ENCODE measurements around the gene TCF3. TPM values are rescaled to one million over a fixed set of nuclear protein-coding genes. Genes with fewer than 3 reads are reported as not detected.

Gene TCF3
- total RNA-seq, 2 donors from 2014 or later: 53.6 to 87.0 TPM

- Mint-ChIP-seq H3K4me1 (peaks cover 7% of the 10 kb centered on the region), H3K4me3 (peak overlapping the region; percentile 89), H3K9me3 (no peaks in the 10 kb centered on the region), H3K36me3 (ENCODE audit: low read depth) (peaks cover 32% of the 10 kb centered on the region), H3K27me3 (no peaks in the 10 kb centered on the region), H3K27ac (peak overlapping the region; percentile 90)
- ATAC-seq (replicated peaks): peak; percentile 13
These were observed 46.2 kb downstream of the TCF3 start for GRCh38 chr19:1606138-1606651.

GRCh38 chr19:1605236-1606137 lies 46.9 kb downstream of the TCF3 start, which contains the start of gene UQCR11:
Gene UQCR11 (minus strand): TSS chr19:1605462. CDS start chr19:1605409, 53 bp downstream.
- H3K9me3 Mint-ChIP-seq: no peaks in the 10 kb centered on the region
- peak; percentile 93 for ATAC-seq (replicated peaks)
- H3K27me3 Mint-ChIP-seq: no peaks in the 10 kb centered on the region
- peak within 1 kb of the TSS; percentile 90 for H3K27ac Mint-ChIP-seq
- peak within 1 kb of the TSS; percentile 89 for H3K4me3 Mint-ChIP-seq
- peaks cover 7% of the 10 kb centered on the region for H3K4me1 Mint-ChIP-seq
- peaks cover 26% of the 10 kb centered on the region for H3K36me3 Mint-ChIP-seq (ENCODE audit: low read depth)

DNA sequence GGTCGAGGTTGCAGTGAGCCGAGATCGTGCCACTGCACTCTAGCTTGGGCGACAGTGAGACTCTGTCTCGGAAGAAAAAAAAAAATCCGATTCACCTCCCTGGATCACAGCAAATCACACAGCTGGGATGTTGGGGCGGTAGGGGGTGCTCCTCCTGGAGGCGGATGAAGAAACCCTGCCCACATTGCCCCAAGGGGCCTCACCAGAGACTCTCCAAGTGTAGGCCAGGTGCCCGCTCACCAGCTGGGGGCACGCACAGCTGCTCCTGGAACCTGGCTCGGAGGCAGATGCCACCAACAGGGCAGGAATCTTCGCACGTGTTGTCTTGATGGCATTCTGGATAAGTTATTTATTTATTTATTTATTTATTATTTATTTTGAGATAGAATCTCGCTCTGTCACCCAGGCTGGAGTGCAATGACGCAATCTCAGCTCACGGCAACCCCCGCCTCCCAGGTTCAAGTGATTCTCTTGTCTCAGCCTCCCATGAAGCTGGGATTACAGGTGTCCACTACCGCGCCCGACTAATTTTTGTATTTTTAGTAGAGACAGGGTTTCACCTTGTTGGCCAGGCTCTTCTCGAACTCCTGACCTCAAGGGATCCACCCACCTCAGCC lies 50.2 kb downstream of the TCF3 start:
- Mint-ChIP-seq H3K4me3 (no peak overlapping the region), H3K27ac (no peak overlapping the region), H3K36me3 (ENCODE audit: low read depth) (peaks cover 41% of the 10 kb centered on the region), H3K27me3 (no peaks in the 10 kb centered on the region), H3K4me1 (peaks cover 4% of the 10 kb centered on the region), H3K9me3 (no peaks in the 10 kb centered on the region)
- no peak for ATAC-seq (replicated peaks)

GRCh38 chr19:1601613-1602064 lies 50.8 kb downstream of the TCF3 start:
- no peaks in the 10 kb centered on the region for H3K27me3 Mint-ChIP-seq
- no peak overlapping the region for H3K4me3 Mint-ChIP-seq
- H3K4me1 Mint-ChIP-seq: peaks cover 4% of the 10 kb centered on the region
- H3K27ac Mint-ChIP-seq: no peak overlapping the region
- ATAC-seq (replicated peaks): no peak
- H3K9me3 Mint-ChIP-seq: no peaks in the 10 kb centered on the region
- H3K36me3 Mint-ChIP-seq (ENCODE audit: low read depth): peaks cover 47% of the 10 kb centered on the region

DNA sequence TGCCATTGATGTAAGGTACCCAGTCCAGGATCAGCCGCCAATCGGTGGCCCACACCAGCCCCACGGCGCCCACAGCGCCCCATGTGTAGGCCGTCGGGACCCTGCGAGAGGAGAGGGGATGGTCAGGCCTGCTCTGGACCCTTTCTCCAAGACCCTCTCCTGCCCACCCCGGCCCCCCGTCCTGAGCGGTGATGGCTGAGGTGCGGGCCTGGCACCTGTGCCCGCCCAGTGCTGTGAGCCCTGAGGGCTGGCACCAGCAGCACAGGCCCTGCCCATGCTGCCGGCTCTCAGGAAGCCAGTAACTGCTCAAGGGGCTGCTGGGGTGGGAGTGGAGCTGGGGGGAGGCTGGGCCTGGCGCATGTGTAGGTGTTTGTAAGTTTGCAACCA lies 53.0 kb downstream of the TCF3 start:
- ATAC-seq (replicated peaks): no peak
- Mint-ChIP-seq H3K9me3 (no peaks in the 10 kb centered on the region), H3K4me1 (no peaks in the 10 kb centered on the region), H3K4me3 (no peak overlapping the region), H3K36me3 (ENCODE audit: low read depth) (peaks cover 56% of the 10 kb centered on the region), H3K27me3 (no peaks in the 10 kb centered on the region), H3K27ac (no peak overlapping the region)

GRCh38 chr19:1598777-1599459 lies 53.5 kb downstream of the TCF3 start:
- no peak overlapping the region for H3K4me3 Mint-ChIP-seq
- H3K9me3 Mint-ChIP-seq: no peaks in the 10 kb centered on the region
- H3K27ac Mint-ChIP-seq: no peak overlapping the region
- H3K4me1 Mint-ChIP-seq: no peaks in the 10 kb centered on the region
- H3K36me3 Mint-ChIP-seq (ENCODE audit: low read depth): peaks cover 57% of the 10 kb centered on the region
- no peaks in the 10 kb centered on the region for H3K27me3 Mint-ChIP-seq
- no peak for ATAC-seq (replicated peaks)

GRCh38 chr19:1593501-1593772 lies 59.0 kb downstream of the TCF3 start:
- peak overlapping the region; percentile 95 for H3K4me3 Mint-ChIP-seq
- H3K36me3 Mint-ChIP-seq (ENCODE audit: low read depth): peaks cover 64% of the 10 kb centered on the region
- H3K9me3 Mint-ChIP-seq: no peaks in the 10 kb centered on the region
- H3K27me3 Mint-ChIP-seq: no peaks in the 10 kb centered on the region
- H3K27ac Mint-ChIP-seq: peak overlapping the region; percentile 75
- H3K4me1 Mint-ChIP-seq: no peaks in the 10 kb centered on the region
- no peak for ATAC-seq (replicated peaks)

GRCh38 chr19:1592755-1593500 lies 59.5 kb downstream of the TCF3 start, which contains the start of gene MBD3:
Gene MBD3 (minus strand): TSS chr19:1592865. CDS start chr19:1592631, 234 bp downstream.
- Mint-ChIP-seq H3K4me3 (peak within 1 kb of the TSS; percentile 95), H3K9me3 (no peaks in the 10 kb centered on the region), H3K27me3 (no peaks in the 10 kb centered on the region), H3K27ac (peak within 1 kb of the TSS; percentile 91), H3K36me3 (ENCODE audit: low read depth) (peaks cover 59% of the 10 kb centered on the region), H3K4me1 (no peaks in the 10 kb centered on the region)
- ATAC-seq (replicated peaks): peak; percentile 88

DNA sequence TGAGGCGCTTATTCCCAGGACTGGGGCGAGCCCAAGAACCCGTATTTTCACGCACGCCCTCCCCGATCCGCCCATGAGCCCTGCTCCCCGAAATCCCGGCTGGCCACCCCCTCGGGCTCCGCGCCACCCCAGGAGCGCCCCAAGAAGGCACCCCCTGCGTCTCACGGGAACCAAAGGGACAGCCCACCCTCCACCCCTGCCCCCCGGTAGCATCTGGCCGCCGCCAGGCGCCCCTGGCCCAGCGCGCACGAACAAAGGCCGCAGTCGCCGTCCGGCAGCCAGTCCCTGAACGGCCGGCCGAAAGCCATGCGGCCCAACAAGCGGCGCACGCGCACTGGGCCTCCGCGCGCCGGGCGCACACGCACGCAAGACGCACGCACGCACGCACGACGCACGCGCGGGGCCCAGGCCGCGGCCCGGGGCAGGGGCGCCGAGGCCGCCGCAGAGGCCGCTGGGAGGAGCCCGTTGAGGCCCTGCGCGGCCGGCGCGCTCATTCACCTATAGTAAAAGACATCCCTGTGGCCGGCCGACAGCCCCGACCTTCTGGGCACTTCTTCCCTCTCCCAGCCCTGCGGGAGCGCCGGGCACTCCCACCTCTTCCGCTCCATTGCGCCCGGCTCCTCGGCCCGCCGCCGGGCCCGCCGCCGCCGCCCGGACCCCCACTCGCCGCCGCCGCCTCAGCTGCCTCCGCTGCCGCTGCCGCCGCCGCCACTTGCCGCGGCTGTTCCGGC lies 60.2 kb downstream of the TCF3 start:
- Mint-ChIP-seq H3K27ac (peak overlapping the region; percentile 91), H3K4me1 (no peaks in the 10 kb centered on the region), H3K9me3 (no peaks in the 10 kb centered on the region), H3K4me3 (peak overlapping the region; percentile 95), H3K27me3 (no peaks in the 10 kb centered on the region), H3K36me3 (ENCODE audit: low read depth) (peaks cover 57% of the 10 kb centered on the region)
- ATAC-seq (replicated peaks): peak; percentile 91

GRCh38 chr19:1591421-1592023 lies 60.9 kb downstream of the TCF3 start:
- Mint-ChIP-seq H3K9me3 (no peaks in the 10 kb centered on the region), H3K36me3 (ENCODE audit: low read depth) (peaks cover 51% of the 10 kb centered on the region), H3K27me3 (no peaks in the 10 kb centered on the region), H3K27ac (peak overlapping the region; percentile 91), H3K4me3 (peak overlapping the region; percentile 95), H3K4me1 (no peaks in the 10 kb centered on the region)
- ATAC-seq (replicated peaks): no peak

GRCh38 chr19:1590641-1591397 lies 61.6 kb downstream of the TCF3 start:
- H3K36me3 Mint-ChIP-seq (ENCODE audit: low read depth): peaks cover 54% of the 10 kb centered on the region
- no peaks in the 10 kb centered on the region for H3K9me3 Mint-ChIP-seq
- ATAC-seq (replicated peaks): no peak
- peak overlapping the region; percentile 95 for H3K4me3 Mint-ChIP-seq
- no peaks in the 10 kb centered on the region for H3K4me1 Mint-ChIP-seq
- no peaks in the 10 kb centered on the region for H3K27me3 Mint-ChIP-seq
- peak overlapping the region; percentile 91 for H3K27ac Mint-ChIP-seq

DNA sequence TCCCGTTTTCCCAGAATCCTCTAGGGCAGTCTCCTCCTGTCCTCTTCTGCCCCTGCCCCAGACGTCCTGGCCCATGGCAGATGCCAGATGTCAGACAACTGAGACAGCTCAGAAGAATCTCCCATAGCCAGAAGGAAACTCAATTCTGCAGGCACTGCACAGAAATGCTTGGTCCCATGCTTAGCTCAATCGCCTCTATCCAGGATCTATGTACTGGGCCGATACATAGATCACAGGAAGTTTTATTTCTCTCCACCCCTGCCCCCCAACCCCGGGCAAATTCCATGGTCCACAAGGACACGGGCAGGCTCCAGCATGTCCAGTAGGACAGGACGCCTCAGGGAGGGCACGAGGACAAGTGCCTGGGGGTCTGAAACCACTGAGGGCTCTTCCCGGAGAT lies 64.5 kb downstream of the TCF3 start:
- Mint-ChIP-seq H3K27me3 (no peaks in the 10 kb centered on the region), H3K9me3 (no peaks in the 10 kb centered on the region), H3K4me3 (no peak overlapping the region), H3K4me1 (no peaks in the 10 kb centered on the region), H3K36me3 (ENCODE audit: low read depth) (peaks cover 65% of the 10 kb centered on the region), H3K27ac (no peak overlapping the region)
- ATAC-seq (replicated peaks): no peak

- no peaks in the 10 kb centered on the region for H3K9me3 Mint-ChIP-seq
- peaks cover 75% of the 10 kb centered on the region for H3K36me3 Mint-ChIP-seq (ENCODE audit: low read depth)
- no peak for ATAC-seq (replicated peaks)
- H3K4me3 Mint-ChIP-seq: no peak overlapping the region
- H3K4me1 Mint-ChIP-seq: no peaks in the 10 kb centered on the region
- H3K27me3 Mint-ChIP-seq: no peaks in the 10 kb centered on the region
- no peak overlapping the region for H3K27ac Mint-ChIP-seq
These were observed 67.2 kb downstream of the TCF3 start for GRCh38 chr19:1585243-1585580.

Measured in activated T-helper 17 cell treated with anti-CD3 and anti-CD28 coated beads, Interleukin-2, amount 50 U/mL, for 72 hours (primary cell).